ENCODE results near the gene SLC8A2. TPM values are rescaled to one million over a fixed set of nuclear protein-coding genes. Genes with fewer than 3 reads are reported as not detected.

The SLC8A2 gene
- total and polyA plus RNA-seq, 2 experiments from 2014 or later: 0.86 to 10.0 TPM

GRCh38 chr19:47434088-47434487, 37.6 kb downstream of the SLC8A2 start:
- Histone ChIP-seq H3K4me2 (no peak overlapping the region), H3K79me2 (replicated peaks; ENCODE audit: insufficient read depth) (no peaks in the 10 kb centered on the region), H2AFZ (no peak overlapping the region), H3K4me1 (ENCODE audit: insufficient read depth) (peaks cover 10% of the 10 kb centered on the region), H3K27ac (ENCODE audit: low read depth) (no peak overlapping the region), H4K20me1 (replicated peaks; ENCODE audit: insufficient read depth) (peaks cover 3% of the 10 kb centered on the region; the same call in 1 of the 2 replicates), H3K27me3 (ENCODE audit: insufficient read depth) (peaks cover 27% of the 10 kb centered on the region), H3F3A (replicated peaks; ENCODE audit: low read depth) (peaks cover 18% of the 10 kb centered on the region; the same call in 1 of the 2 replicates), H3K9me2 (ENCODE audit: insufficient read depth) (no peaks in the 10 kb centered on the region), H3K36me3 (ENCODE audit: insufficient read depth) (no peaks in the 10 kb centered on the region), H3K4me3 (no peak overlapping the region)
- Mint-ChIP-seq H3K27me3 (ENCODE audit: insufficient read depth, low read depth, poor library complexity) (peaks cover 31% of the 10 kb centered on the region), H3K4me1 (peaks cover 12% of the 10 kb centered on the region), H3K9me3 (no peaks in the 10 kb centered on the region; the same call in 1 of the 3 replicates), H3K36me3 (ENCODE audit: low read depth) (no peaks in the 10 kb centered on the region), H3K4me3 (no peak overlapping the region), H3K27ac (no peak overlapping the region)
- DNase-seq (ENCODE audit: low spot score) (no peak), ATAC-seq (no peak)
- TF ChIP-seq CREB1 (CRISPR knock-in tag; IDR thresholded peaks at IDR 0.05; ENCODE audit: low read depth) (no peak), ZNF114 (CRISPR knock-in tag; IDR thresholded peaks at IDR 0.05) (no peak), POLR2AphosphoS5 (IDR thresholded peaks at IDR 0.05; ENCODE audit: low read depth) (no peak), EZH2 (IDR thresholded peaks at IDR 0.05; ENCODE audit: low read depth, unreplicated experiment) (no peak), ETS1 (IDR thresholded peaks at IDR 0.05) (no peak), EZH2phosphoT487 (IDR thresholded peaks at IDR 0.05; ENCODE audit: unreplicated experiment) (no peak)

GRCh38 chr19:47433121-47433520, 38.6 kb downstream of the SLC8A2 start:
- no peaks in the 10 kb centered on the region; the same call in 2 of the 3 replicates for H3K9me3 Mint-ChIP-seq

More at GRCh38 chr19:47433121-47433520, 38.6 kb downstream of the SLC8A2 start:
- Histone ChIP-seq H3K27me3 (ENCODE audit: insufficient read depth) (peaks cover 30% of the 10 kb centered on the region), H3F3A (replicated peaks; ENCODE audit: low read depth) (peaks cover 17% of the 10 kb centered on the region; the same call in 1 of the 2 replicates), H3K36me3 (ENCODE audit: insufficient read depth) (no peaks in the 10 kb centered on the region), H3K4me2 (no peak overlapping the region), H3K9me2 (ENCODE audit: insufficient read depth) (no peaks in the 10 kb centered on the region), H3K4me3 (no peak overlapping the region), H3K27ac (ENCODE audit: low read depth) (no peak overlapping the region), H3K4me1 (ENCODE audit: insufficient read depth) (peaks cover 16% of the 10 kb centered on the region), H4K20me1 (replicated peaks; ENCODE audit: insufficient read depth) (peaks cover 3% of the 10 kb centered on the region; the same call in 1 of the 2 replicates), H2AFZ (no peak overlapping the region), H3K79me2 (replicated peaks; ENCODE audit: insufficient read depth) (no peaks in the 10 kb centered on the region)
- H3K4me3 Mint-ChIP-seq: no peak overlapping the region
- H3K4me1 Mint-ChIP-seq: peaks cover 14% of the 10 kb centered on the region
- H3K27ac Mint-ChIP-seq: no peak overlapping the region
- TF ChIP-seq CTCF (conservative IDR thresholded peaks at IDR 0.05; ENCODE audit: low read depth in 2 of 2) (no peak), REST (IDR thresholded peaks at IDR 0.05; ENCODE audit: unreplicated experiment) (no peak), POLR2AphosphoS5 (IDR thresholded peaks at IDR 0.05; ENCODE audit: low read depth) (no peak), CREB1 (CRISPR knock-in tag; IDR thresholded peaks at IDR 0.05; ENCODE audit: low read depth) (no peak)
- H3K36me3 Mint-ChIP-seq (ENCODE audit: low read depth): no peaks in the 10 kb centered on the region
- H3K27me3 Mint-ChIP-seq (ENCODE audit: insufficient read depth, low read depth, poor library complexity): peaks cover 31% of the 10 kb centered on the region
- DNase-seq (ENCODE audit: low spot score) (no peak), ATAC-seq (no peak)
